ENCODE measurements around the gene RAP2C. TPM values are rescaled to one million over a fixed set of nuclear protein-coding genes. Genes with fewer than 3 reads are reported as not detected.

Gene RAP2C
- total RNA-seq, 2 donors from 2014 or later, result 18.6 to 27.3 TPM

DNA sequence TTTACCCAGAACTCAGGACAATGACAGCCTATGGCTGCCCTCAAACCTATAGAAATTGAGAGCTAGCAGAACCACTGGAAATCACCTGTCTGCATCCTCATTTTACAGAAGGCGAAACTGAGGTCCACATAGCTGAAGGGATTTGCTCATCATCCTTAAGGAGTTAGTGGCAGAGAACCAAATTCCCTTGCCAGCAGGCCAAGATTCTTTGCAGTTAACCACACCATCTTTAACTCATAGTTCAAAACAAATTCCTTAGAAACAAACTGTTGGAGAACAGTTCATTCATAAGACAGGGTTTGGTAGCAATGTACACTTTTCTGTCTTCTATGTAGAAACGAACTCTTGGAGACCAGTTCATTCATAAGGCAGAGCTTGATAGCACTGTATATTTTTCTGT is 37.9 kb upstream of the RAP2C start:
- Histone ChIP-seq H3K27me3 (no peaks in the 10 kb centered on the region), H3K4me1 (no peaks in the 10 kb centered on the region), H3K36me3 (no peaks in the 10 kb centered on the region), H3K4me3 (no peak overlapping the region), H3K27ac (no peak overlapping the region), H3K9ac (ENCODE audit: low read depth in 2 of 2, low read length in 2 of 2) (no peak overlapping the region), H3K9me3 (no peaks in the 10 kb centered on the region)
- TF ChIP-seq CTCF (IDR thresholded peaks at IDR 0.05), result no peak
- intact Hi-C loops (cut with DNase I), result no loop called here
- DNase-seq, result no peak

DNA sequence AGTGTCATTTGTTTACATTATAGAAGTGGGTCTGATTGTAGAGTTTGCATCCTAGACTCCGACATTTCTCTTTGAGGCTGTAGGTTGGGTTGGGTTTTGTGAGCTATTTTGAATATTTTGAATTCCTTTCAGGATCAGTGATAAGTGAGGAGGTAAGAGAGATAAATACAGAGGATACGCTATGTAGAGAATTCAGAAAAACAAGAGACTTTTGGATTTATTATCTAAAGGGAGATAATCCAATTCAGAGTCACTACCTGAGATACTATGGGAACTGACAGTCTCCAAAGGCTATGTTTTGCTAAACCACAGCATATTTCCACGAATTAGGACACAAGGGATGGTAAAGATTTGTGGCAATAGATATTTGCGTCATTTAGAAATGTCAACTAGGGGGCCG is 16.9 kb upstream of the RAP2C start:
- H3K36me3 ChIP-seq, result no peaks in the 10 kb centered on the region
- intact Hi-C loops (cut with DNase I), result no loop called here
- no peak overlapping the region for H3K27ac ChIP-seq
- no peaks in the 10 kb centered on the region for H3K27me3 ChIP-seq
- no peak overlapping the region for H3K4me3 ChIP-seq
- DNase-seq, result no peak
- no peaks in the 10 kb centered on the region for H3K9me3 ChIP-seq
- no peak overlapping the region for H3K9ac ChIP-seq (ENCODE audit: low read depth in 2 of 2, low read length in 2 of 2)
- no peak for TF ChIP-seq CTCF (IDR thresholded peaks at IDR 0.05)
- H3K4me1 ChIP-seq, result no peaks in the 10 kb centered on the region

DNA sequence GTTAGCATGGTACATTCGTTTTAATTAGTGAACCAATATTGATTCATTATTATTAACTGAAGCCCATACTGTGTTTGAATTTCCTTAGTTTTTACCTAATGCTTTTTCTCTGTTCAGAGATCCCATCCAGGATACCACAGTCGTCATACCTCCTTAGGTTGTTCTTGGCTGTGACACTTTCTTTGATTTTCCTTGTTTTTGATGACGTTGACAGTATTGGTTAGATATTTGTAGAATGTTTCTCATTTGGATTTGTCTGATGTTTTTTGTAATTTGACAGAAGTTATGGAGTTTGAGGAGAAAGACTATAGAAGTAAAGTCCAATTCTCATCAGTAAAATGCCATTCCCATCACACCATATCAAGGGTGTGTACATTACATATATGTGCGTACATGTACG is 16.2 kb upstream of the RAP2C start:
- intact Hi-C loops (cut with DNase I), result no loop called here
- H3K27me3 ChIP-seq, result no peaks in the 10 kb centered on the region
- no peak for DNase-seq
- H3K4me3 ChIP-seq, result no peak overlapping the region
- TF ChIP-seq CTCF (IDR thresholded peaks at IDR 0.05), result no peak
- no peaks in the 10 kb centered on the region for H3K4me1 ChIP-seq
- no peaks in the 10 kb centered on the region for H3K36me3 ChIP-seq
- no peak overlapping the region for H3K27ac ChIP-seq
- H3K9me3 ChIP-seq, result no peaks in the 10 kb centered on the region
- H3K9ac ChIP-seq (ENCODE audit: low read depth in 2 of 2, low read length in 2 of 2), result no peak overlapping the region

DNA sequence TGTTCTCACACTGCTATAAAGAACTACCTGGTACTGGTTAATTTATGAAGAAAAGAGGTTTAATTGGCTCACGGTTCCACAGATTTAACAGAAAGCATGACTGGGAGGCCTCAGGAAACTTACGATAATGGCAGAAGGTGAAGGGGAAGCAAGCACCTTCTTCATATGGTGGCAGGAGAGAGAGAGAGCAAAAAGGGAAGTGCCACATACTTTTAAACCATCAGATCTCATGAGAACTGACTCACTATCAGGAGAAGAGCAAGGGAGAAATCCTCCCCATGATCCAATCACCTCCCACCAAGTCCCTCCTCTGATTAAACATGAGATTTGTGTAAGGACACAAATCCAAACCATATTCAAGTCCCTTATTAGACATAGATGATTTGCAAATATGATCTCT is 12.3 kb upstream of the RAP2C start:
- no peak overlapping the region for H3K27ac ChIP-seq
- no peaks in the 10 kb centered on the region for H3K27me3 ChIP-seq
- H3K9ac ChIP-seq (ENCODE audit: low read depth in 2 of 2, low read length in 2 of 2), result no peak overlapping the region
- intact Hi-C loops (cut with DNase I), result no loop called here
- no peak overlapping the region for H3K4me3 ChIP-seq
- no peaks in the 10 kb centered on the region for H3K36me3 ChIP-seq
- no peak for TF ChIP-seq CTCF (IDR thresholded peaks at IDR 0.05)
- no peak for DNase-seq
- no peaks in the 10 kb centered on the region for H3K9me3 ChIP-seq
- no peaks in the 10 kb centered on the region for H3K4me1 ChIP-seq

DNA sequence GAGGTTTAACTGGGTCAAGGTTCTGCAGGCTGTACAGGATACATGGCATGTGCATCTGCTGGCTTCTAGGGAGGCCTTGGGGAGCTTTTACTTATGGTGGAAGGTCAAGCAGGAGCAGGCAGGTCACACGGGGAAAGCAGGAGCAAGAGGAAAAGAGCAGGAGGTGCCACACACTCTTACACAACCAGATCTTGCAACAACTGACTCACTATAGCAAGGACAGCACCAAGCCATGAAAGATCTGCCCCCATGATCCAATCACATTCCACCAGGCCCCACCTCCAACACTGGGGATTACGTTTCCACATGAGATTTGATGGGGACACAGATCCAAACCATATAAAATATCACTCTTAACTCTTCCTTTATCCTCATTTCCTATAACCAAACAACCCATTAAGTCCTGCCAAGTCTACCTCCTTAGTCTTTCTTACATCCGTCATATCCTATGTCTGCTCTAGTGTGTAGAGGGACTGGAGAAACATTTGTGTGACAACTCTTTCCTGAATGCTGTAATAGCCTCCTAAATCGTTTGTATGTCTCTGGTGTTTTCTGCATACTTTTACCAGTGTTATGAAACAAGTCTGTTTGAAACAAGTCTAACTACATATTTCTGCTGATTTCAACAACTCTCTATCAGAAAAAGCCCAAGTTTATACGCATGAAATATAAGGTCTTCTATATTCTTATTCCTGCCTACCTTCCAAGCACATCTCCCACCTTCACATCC is 8.3 kb upstream of the RAP2C start:
- Histone ChIP-seq H3K9me3 (no peaks in the 10 kb centered on the region), H3K27me3 (no peaks in the 10 kb centered on the region), H3K27ac (no peak overlapping the region), H3K9ac (ENCODE audit: low read depth in 2 of 2, low read length in 2 of 2) (no peak overlapping the region), H3K36me3 (no peaks in the 10 kb centered on the region), H3K4me3 (no peak overlapping the region), H3K4me1 (no peaks in the 10 kb centered on the region)
- TF ChIP-seq CTCF (IDR thresholded peaks at IDR 0.05), result no peak
- intact Hi-C loops (cut with DNase I), result loop anchor here (5.0 to 10.0 kb wide), 2 partner anchors 143 to 385 kb away; no protein-coding TSS in a partner anchor
- DNase-seq, result no peak

All from colonic mucosa (tissue), 4 donors.